ENCODE measurements around the gene RPL27A.

GRCh38 chr11:8691601-8692000 is 9.0 kb downstream of the RPL27A start:
- TF ChIP-seq SP1 (IDR thresholded peaks at IDR 0.05) (no peak), FOXA1 (IDR thresholded peaks at IDR 0.05) (no peak), FOXM1 (IDR thresholded peaks at IDR 0.05; ENCODE audit: borderline replicate concordance) (no peak), SUZ12 (IDR thresholded peaks at IDR 0.05) (no peak)

Data from HEK293T (cell line).